Common myeloid progenitor, CD34-positive (primary cell): ENCODE measurements around the gene CDADC1.

Experiments
- CTCF ChIA-PET: fragments of 350-600 bp; sonication (Branson Sonifier 250); formaldehyde crosslinking; loops from one replicate; lab custom pipeline; 2021; ENCODE audit warnings: antibody characterized with exemption; lab: Charles Lee
- POLR2A ChIA-PET: fragments of 350-600 bp; sonication (Branson Sonifier 250); formaldehyde crosslinking; loops from one replicate; lab custom pipeline; 2021; ENCODE audit warnings: antibody characterized with exemption; lab: Charles Lee
- DNase-seq, 3 donors: peaks; one replicate each; pipeline versions ENCODE4 v3.0.0 to v3.0.0-alpha.2; 2013
- H3K27ac ChIP-seq, 2 experiments: 1 replicate in 1 of 2; 2 replicates in 1 of 2; pipeline ENCODE4 v1.7.0; 2013; ENCODE audit warnings: inconsistent platforms in 2 of 2, low read length in 2 of 2, mild to moderate bottlenecking in 2 of 2, low read depth in 1 of 2, moderate library complexity in 1 of 2; ENCODE audit not compliant: severe bottlenecking in 2 of 2, insufficient read depth in 1 of 2, poor library complexity in 1 of 2
- H3K27me3 ChIP-seq, 5 experiments: replicated peaks in 2 of 5; 1 replicate in 3 of 5; 2 replicates in 2 of 5; pipeline versions ENCODE4 v1.6.1 to v1.7.0; 2013; ENCODE audit warnings: low read length in 4 of 5, mild to moderate bottlenecking in 2 of 5, moderate library complexity in 2 of 5, inconsistent platforms in 1 of 5; ENCODE audit not compliant: insufficient read depth in 5 of 5, control insufficient read depth in 4 of 5
- H3K36me3 ChIP-seq, 4 experiments: 1 replicate in 2 of 4; 2 replicates in 2 of 4; pipeline versions ENCODE4 v1.6.1 to v1.7.0; 2013; ENCODE audit warnings: low read length in 3 of 4, control low read depth in 1 of 4, mild to moderate bottlenecking in 1 of 4; ENCODE audit not compliant: control insufficient read depth in 4 of 4, insufficient read depth in 4 of 4
- H3K4me1 ChIP-seq, 4 experiments: 1 replicate in 3 of 4; 2 replicates in 1 of 4; pipeline versions ENCODE4 v1.6.1 to v1.7.1; 2013; ENCODE audit warnings: low read length in 3 of 4, mild to moderate bottlenecking in 3 of 4, control low read depth in 1 of 4, inconsistent platforms in 1 of 4, moderate library complexity in 1 of 4; ENCODE audit not compliant: control insufficient read depth in 4 of 4, insufficient read depth in 4 of 4; ENCODE audit errors: control extremely low read depth in 1 of 4
- H3K4me3 ChIP-seq, 7 experiments: 1 replicate in 4 of 7; 2 replicates in 3 of 7; pipeline versions ENCODE4 v1.5.1 to v1.7.0; 2013; ENCODE audit warnings: mild to moderate bottlenecking in 7 of 7, low read length in 6 of 7, moderate library complexity in 6 of 7, inconsistent platforms in 2 of 7, low read depth in 2 of 7, control low read depth in 1 of 7; ENCODE audit not compliant: insufficient read depth in 4 of 7, control insufficient read depth in 1 of 7; ENCODE audit errors: extremely low read depth in 1 of 7
- H3K9me3 ChIP-seq, 5 experiments: 1 replicate in 4 of 5; 2 replicates in 1 of 5; pipeline versions ENCODE4 v1.6.1 to v1.7.1; 2013; ENCODE audit warnings: low read length in 4 of 5, mild to moderate bottlenecking in 2 of 5, inconsistent platforms in 1 of 5, low read depth in 1 of 5, moderate library complexity in 1 of 5; ENCODE audit not compliant: control insufficient read depth in 4 of 5, insufficient read depth in 2 of 5; ENCODE audit errors: control extremely low read depth in 1 of 5
- WGBS: methylation state at CpG from one replicate; pipeline ENCODE4 v1.1.5; 2013; ENCODE audit not compliant: insufficient coverage; 5-methylcytosine and 5-hydroxymethylcytosine counted together

The CDADC1 gene

GRCh38 chr13:49307365-49307764, 59.6 kb downstream of the CDADC1 start:
- H3K4me1 ChIP-seq, result peaks cover 0 to 8% (median 4%) of the 10 kb centered on the region in 4 experiments
- POLR2A ChIA-PET, result no interaction called here
- 100% methylated on average over 6 of the region's 6 CpGs for WGBS
- H3K36me3 ChIP-seq, result peaks cover 0 to 2% (median 0%) of the 10 kb centered on the region in 4 experiments
- H3K9me3 ChIP-seq, result no peaks in the 10 kb centered on the region
- CTCF ChIA-PET, result interaction anchor here (0.6 to 1.0 kb wide), 2 partner anchors 15 to 129 kb away, joined by 3 read pairs; no protein-coding TSS in a partner anchor
- H3K4me3 ChIP-seq, result no peak overlapping the region
- H3K27me3 ChIP-seq, result no peaks in the 10 kb centered on the region
- DNase-seq, result no peak
- H3K27ac ChIP-seq, result no peak overlapping the region

GRCh38 chr13:49308097-49308875, 60.6 kb downstream of the CDADC1 start:
- H3K36me3 ChIP-seq, result peaks cover 0 to 2% (median 0%) of the 10 kb centered on the region in 4 experiments
- no peaks in the 10 kb centered on the region for H3K27me3 ChIP-seq
- 95% methylated on average over 6 of the region's 7 CpGs for WGBS
- DNase-seq, result no peak
- POLR2A ChIA-PET, result no interaction called here
- H3K27ac ChIP-seq, result no peak overlapping the region
- H3K4me1 ChIP-seq, result peaks cover 0 to 6% (median 4%) of the 10 kb centered on the region in 4 experiments
- CTCF ChIA-PET, result interaction anchor here (0.6 kb wide), 2 partner anchors 12 to 128 kb away, joined by 3 read pairs; no protein-coding TSS in a partner anchor
- no peak overlapping the region for H3K4me3 ChIP-seq
- H3K9me3 ChIP-seq, result no peaks in the 10 kb centered on the region

- Histone ChIP-seq H3K4me3 (no peak overlapping the region), H3K27me3 (no peaks in the 10 kb centered on the region), H3K27ac (no peak overlapping the region), H3K4me1 (no peaks in the 10 kb centered on the region), H3K9me3 (no peaks in the 10 kb centered on the region), H3K36me3 (peaks cover 0 to 2% (median 0%) of the 10 kb centered on the region in 4 experiments)
- CTCF ChIA-PET, result interaction anchor here (0.6 kb wide), 1 partner anchor 12 kb away, joined by 3 read pairs; no protein-coding TSS in a partner anchor
- 98% methylated on average over 11 of the region's 11 CpGs for WGBS
- POLR2A ChIA-PET, result no interaction called here
- no peak for DNase-seq
Observed at GRCh38 chr13:49308921-49309408, 61.2 kb downstream of the CDADC1 start.

GRCh38 chr13:49310251-49310650, 62.5 kb downstream of the CDADC1 start:
- peaks cover 0 to 2% (median 0%) of the 10 kb centered on the region in 4 experiments for H3K36me3 ChIP-seq
- WGBS, result 98% methylated on average over 3 of the region's 3 CpGs
- no peak overlapping the region for H3K27ac ChIP-seq
- POLR2A ChIA-PET, result no interaction called here
- H3K27me3 ChIP-seq, result no peaks in the 10 kb centered on the region
- no peak overlapping the region for H3K4me3 ChIP-seq
- H3K9me3 ChIP-seq, result no peaks in the 10 kb centered on the region
- CTCF ChIA-PET, result interaction anchor here (2.0 kb wide), 1 partner anchor 13 kb away, joined by 4 read pairs; no protein-coding TSS in a partner anchor
- H3K4me1 ChIP-seq, result no peaks in the 10 kb centered on the region
- DNase-seq, result no peak

- Histone ChIP-seq H3K36me3 (peaks cover 0 to 2% (median 0%) of the 10 kb centered on the region in 4 experiments), H3K9me3 (no peaks in the 10 kb centered on the region), H3K27me3 (no peaks in the 10 kb centered on the region), H3K27ac (no peak overlapping the region), H3K4me1 (no peaks in the 10 kb centered on the region), H3K4me3 (no peak overlapping the region)
- ChIA-PET CTCF (interaction anchor here (2.0 kb wide), 1 partner anchor 15 kb away, joined by 4 read pairs; no protein-coding TSS in a partner anchor), POLR2A (no interaction called here)
- WGBS, result 96% methylated on average over 6 of the region's 6 CpGs
- DNase-seq, result no peak
Observed at GRCh38 chr13:49311816-49312215, 64.1 kb downstream of the CDADC1 start.

- ChIA-PET CTCF (interaction anchor here (0.5 to 1.4 kb wide), 4 partner anchors 9 to 669 kb away, joined by 3 read pairs; no protein-coding TSS in a partner anchor), POLR2A (no interaction called here)
- no peak overlapping the region for H3K27ac ChIP-seq
- H3K4me3 ChIP-seq, result no peak overlapping the region
- H3K4me1 ChIP-seq, result no peaks in the 10 kb centered on the region
- peaks cover 0 to 2% (median 0%) of the 10 kb centered on the region in 4 experiments for H3K36me3 ChIP-seq
- H3K9me3 ChIP-seq, result no peaks in the 10 kb centered on the region
- H3K27me3 ChIP-seq, result no peaks in the 10 kb centered on the region
- 98% methylated on average over 5 of the region's 6 CpGs for WGBS
- DNase-seq, result no peak
Observed at GRCh38 chr13:49314344-49314882, 66.7 kb downstream of the CDADC1 start.
